Caco-2 (cell line): ENCODE data around the gene MARVELD1. TPM values are rescaled to one million over a fixed set of nuclear protein-coding genes. Genes with fewer than 3 reads are reported as not detected.
"Not testable (repeated sequence)": the region's sequence is repeated elsewhere in the genome, so short reads cannot be mapped to it uniquely, and the experiment has no call there.

Experiments
- BruUV-seq: library from RNA; stranded (reverse); fragments of 400-500 nt; replicated peaks from 2 replicates; lab custom pipeline; 2021; lab: Mats Ljungman, UMichigan
- CTCF ChIA-PET: fragments of 300-600 bp; sonication (Branson Sonifier 250); formaldehyde crosslinking; loops from one replicate; lab custom pipeline; 2022; ENCODE audit warnings: antibody characterized with exemption; lab: Charles Lee
- POLR2A ChIA-PET: fragments of 300-600 bp; sonication (Branson Sonifier 250); formaldehyde crosslinking; loops from one replicate; lab custom pipeline; 2022; ENCODE audit warnings: antibody characterized with exemption; lab: Charles Lee
- DNase-seq, 2 experiments: peaks; one replicate each; pipeline versions ENCODE4 v3.0.0 to v3.0.0-alpha.2; 2020 to 2022
- H3K27me3 ChIP-seq: replicated peaks from 2 replicates; pipeline ENCODE4 v1.6.0; 2011; ENCODE audit warnings: low read length; ENCODE audit not compliant: control insufficient read depth, insufficient read depth
- H3K36me3 ChIP-seq: 2 replicates; pipeline ENCODE4 v1.5.1; 2011; ENCODE audit warnings: low read length; ENCODE audit not compliant: control insufficient read depth, insufficient read depth
- H3K4me1 ChIP-seq: fragments of 250-450 bp; sonication (Bioruptor Pico); 2 replicates; pipeline ENCODE4 v1.5.1; 2020; ENCODE audit warnings: mild to moderate bottlenecking
- H3K4me3 ChIP-seq: 2 replicates; pipeline ENCODE4 v1.5.1; 2011; ENCODE audit warnings: low read depth, mild to moderate bottlenecking, control low read depth, low read length
- H3K9me3 ChIP-seq: fragments of 250-450 bp; sonication (Bioruptor Pico); 2 replicates; pipeline ENCODE4 v1.5.1; 2020; ENCODE audit warnings: mild to moderate bottlenecking, moderate library complexity
- H3K27ac Mint-ChIP-seq: one replicate; pipeline ENCODE4 v1.8.0; 2022; ENCODE audit warnings: mixed read lengths; ENCODE audit not compliant: unreplicated experiment
- H3K27me3 Mint-ChIP-seq: one replicate; pipeline ENCODE4 v1.8.0; 2022; ENCODE audit warnings: mixed read lengths; ENCODE audit not compliant: insufficient read depth, unreplicated experiment
- H3K36me3 Mint-ChIP-seq: one replicate; pipeline ENCODE4 v1.8.0; 2022; ENCODE audit warnings: mild to moderate bottlenecking, mixed read lengths; ENCODE audit not compliant: insufficient read depth, unreplicated experiment
- H3K4me1 Mint-ChIP-seq: one replicate; pipeline ENCODE4 v1.8.0; 2022; ENCODE audit warnings: low read depth, mixed read lengths; ENCODE audit not compliant: unreplicated experiment
- H3K4me3 Mint-ChIP-seq: one replicate; pipeline ENCODE4 v1.8.0; 2022; ENCODE audit warnings: mild to moderate bottlenecking, moderate library complexity, mixed read lengths; ENCODE audit not compliant: unreplicated experiment
- H3K9me3 Mint-ChIP-seq: one replicate; pipeline ENCODE4 v1.8.0; 2022; ENCODE audit warnings: mixed read lengths; ENCODE audit not compliant: unreplicated experiment
- intact Hi-C: fragments of 100-400 bp; cut with micrococcal nuclease; formaldehyde crosslinking; loops from one replicate; pipeline ENCODE4 v1.10.0; 2022; ENCODE audit not compliant: unreplicated experiment
- total RNA-seq: library from RNA; stranded (reverse); gene quantifications from 2 replicates; pipeline ENCODE4 v1.2.3, GENCODE V29; 2022
- TF ChIP-seq, protein P1 (sequence below), 2 experiments: fragments of 200-600 bp in 1 of 2; IDR thresholded peaks; 1 replicate in 1 of 2; 2 replicates in 1 of 2; pipeline versions ENCODE4 v1.5.1 to v1.8.0; 2011 to 2022; ENCODE audit warnings: antibody characterized with exemption in 1 of 2, control low read depth in 1 of 2, inconsistent platforms in 1 of 2, low read depth in 1 of 2, low read length in 1 of 2, mild to moderate bottlenecking in 1 of 2, moderate library complexity in 1 of 2; ENCODE audit not compliant: insufficient read depth in 1 of 2, severe bottlenecking in 1 of 2, unreplicated experiment in 1 of 2

MARVELD1 gene
- total RNA-seq, 1 experiment from 2014 or later = 19.6 TPM

DNA sequence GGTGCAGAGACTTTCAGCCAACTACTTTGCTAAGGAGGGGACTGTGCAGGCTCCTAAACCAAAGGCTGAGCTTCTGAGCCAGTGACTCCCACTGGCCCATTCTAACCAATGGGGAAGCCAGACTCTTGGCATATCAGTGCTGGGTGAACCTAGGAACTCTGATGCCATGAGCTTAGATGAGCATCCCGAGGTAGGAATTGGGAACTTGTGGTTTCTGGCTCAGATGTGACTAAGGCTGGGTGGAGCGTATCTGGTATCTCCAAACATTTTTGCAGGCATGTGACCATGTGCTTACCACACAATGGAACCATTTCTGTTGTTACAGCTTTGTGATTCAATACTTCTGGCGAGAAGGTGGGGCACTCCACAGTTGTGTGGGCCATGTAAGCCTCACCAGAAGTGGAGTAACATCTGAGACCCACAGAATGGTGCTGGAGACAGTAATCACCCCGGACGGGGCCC lies 23.9 kb upstream of the MARVELD1 start:
- H3K27me3 Mint-ChIP-seq = no peaks in the 10 kb centered on the region
- no peak overlapping the region for H3K27ac Mint-ChIP-seq
- Histone ChIP-seq H3K4me3 (no peak overlapping the region), H3K27me3 (no peaks in the 10 kb centered on the region), H3K36me3 (no peaks in the 10 kb centered on the region), H3K4me1 (peaks cover 24% of the 10 kb centered on the region), H3K9me3 (no peaks in the 10 kb centered on the region)
- peaks cover 12% of the 10 kb centered on the region for H3K36me3 Mint-ChIP-seq
- ChIA-PET CTCF (interaction anchor here (0.6 to 1.0 kb wide), 2 partner anchors 10 to 12 kb away, joined by 3 to 4 read pairs; no protein-coding TSS in a partner anchor), POLR2A (interaction anchor here (1.2 kb wide), 1 partner anchor 47 kb away, joined by 3 read pairs; the partner anchor contains the start of gene ZFYVE27)
- DNase-seq = no peak
- no TSS peak for BruUV-seq
- H3K4me3 Mint-ChIP-seq = no peak overlapping the region
- TF ChIP-seq, protein P1, sequence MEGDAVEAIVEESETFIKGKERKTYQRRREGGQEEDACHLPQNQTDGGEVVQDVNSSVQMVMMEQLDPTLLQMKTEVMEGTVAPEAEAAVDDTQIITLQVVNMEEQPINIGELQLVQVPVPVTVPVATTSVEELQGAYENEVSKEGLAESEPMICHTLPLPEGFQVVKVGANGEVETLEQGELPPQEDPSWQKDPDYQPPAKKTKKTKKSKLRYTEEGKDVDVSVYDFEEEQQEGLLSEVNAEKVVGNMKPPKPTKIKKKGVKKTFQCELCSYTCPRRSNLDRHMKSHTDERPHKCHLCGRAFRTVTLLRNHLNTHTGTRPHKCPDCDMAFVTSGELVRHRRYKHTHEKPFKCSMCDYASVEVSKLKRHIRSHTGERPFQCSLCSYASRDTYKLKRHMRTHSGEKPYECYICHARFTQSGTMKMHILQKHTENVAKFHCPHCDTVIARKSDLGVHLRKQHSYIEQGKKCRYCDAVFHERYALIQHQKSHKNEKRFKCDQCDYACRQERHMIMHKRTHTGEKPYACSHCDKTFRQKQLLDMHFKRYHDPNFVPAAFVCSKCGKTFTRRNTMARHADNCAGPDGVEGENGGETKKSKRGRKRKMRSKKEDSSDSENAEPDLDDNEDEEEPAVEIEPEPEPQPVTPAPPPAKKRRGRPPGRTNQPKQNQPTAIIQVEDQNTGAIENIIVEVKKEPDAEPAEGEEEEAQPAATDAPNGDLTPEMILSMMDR (IDR thresholded peaks at IDR 0.05; ENCODE audit: insufficient read depth in 1 of 2, low read depth in 1 of 2, low read length in 1 of 2, severe bottlenecking in 1 of 2, unreplicated experiment in 1 of 2) = no peak
- no peaks in the 10 kb centered on the region for H3K9me3 Mint-ChIP-seq
- peaks cover 11% of the 10 kb centered on the region for H3K4me1 Mint-ChIP-seq
- intact Hi-C loops = no loop called here

DNA sequence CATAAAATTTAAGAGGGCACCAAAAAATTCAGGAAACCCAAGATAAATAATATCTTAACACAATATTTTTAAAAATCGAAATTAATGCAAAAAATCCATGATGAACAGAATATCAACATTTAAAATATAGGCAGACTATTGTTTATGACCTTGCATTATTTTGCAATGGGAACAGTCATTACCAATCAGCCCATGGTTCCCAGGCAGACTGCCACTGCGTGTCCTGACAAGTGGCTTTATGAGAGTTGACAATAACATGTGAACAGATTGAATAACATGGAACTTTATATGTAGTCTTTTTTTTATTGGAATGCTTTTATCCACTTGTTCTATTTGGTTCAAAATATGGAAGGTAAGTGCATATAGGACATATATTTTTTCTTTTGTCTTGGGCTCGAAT lies 23.4 kb upstream of the MARVELD1 start:
- Mint-ChIP-seq H3K4me3 (no peak overlapping the region), H3K27me3 (no peaks in the 10 kb centered on the region), H3K27ac (no peak overlapping the region), H3K36me3 (peaks cover 12% of the 10 kb centered on the region), H3K9me3 (no peaks in the 10 kb centered on the region), H3K4me1 (peaks cover 11% of the 10 kb centered on the region)
- Histone ChIP-seq H3K36me3 (no peaks in the 10 kb centered on the region), H3K9me3 (no peaks in the 10 kb centered on the region), H3K27me3 (no peaks in the 10 kb centered on the region), H3K4me3 (no peak overlapping the region), H3K4me1 (peaks cover 18% of the 10 kb centered on the region)
- ChIA-PET POLR2A (interaction anchor here (1.2 kb wide), 1 partner anchor 47 kb away, joined by 3 read pairs; the partner anchor contains the start of gene ZFYVE27), CTCF (no interaction called here)
- DNase-seq = no peak
- BruUV-seq = no TSS peak
- intact Hi-C loops = no loop called here
- TF ChIP-seq, protein P1 (IDR thresholded peaks at IDR 0.05; ENCODE audit: insufficient read depth in 1 of 2, low read depth in 1 of 2, low read length in 1 of 2, severe bottlenecking in 1 of 2, unreplicated experiment in 1 of 2) = no peak

DNA sequence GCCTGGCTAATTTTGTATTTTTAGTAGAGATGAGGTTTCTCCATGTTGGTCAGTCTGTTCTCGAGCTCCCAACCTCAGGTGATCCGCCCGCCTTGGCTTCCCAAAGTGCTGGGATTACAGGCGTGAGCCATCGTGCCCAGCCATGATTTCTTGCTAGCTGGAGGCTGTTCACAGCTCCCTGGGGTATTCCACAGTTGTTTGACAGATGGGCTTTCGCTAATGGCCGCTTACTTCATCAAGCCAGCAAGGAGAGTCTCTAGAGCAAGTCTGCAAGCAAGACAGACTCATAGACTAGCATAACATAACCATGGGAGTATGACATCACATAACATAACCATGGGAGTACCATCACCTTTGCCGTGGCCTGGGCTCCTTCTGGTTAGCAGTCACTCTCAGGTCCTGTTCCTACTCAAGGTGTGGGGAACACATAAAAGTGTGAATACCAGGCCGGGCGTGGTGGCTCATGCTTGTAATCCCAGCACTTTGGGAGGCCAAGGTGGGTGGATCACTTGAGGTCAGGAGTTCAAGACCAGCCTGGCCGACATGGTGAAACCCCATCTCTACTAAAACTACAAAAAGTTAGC lies 15.4 kb upstream of the MARVELD1 start:
- ChIA-PET POLR2A (interaction anchor here (1.9 kb wide), 1 partner anchor 11 kb away, joined by 12 read pairs; the partner anchor contains the start of gene AVPI1), CTCF (interaction anchor here (0.9 kb wide), 1 partner anchor 16 kb away, joined by 3 read pairs; the partner anchor contains the start of gene MARVELD1)
- H3K4me3 ChIP-seq, H3K4me1 ChIP-seq, H3K27me3 ChIP-seq, H3K4me3 Mint-ChIP-seq, H3K9me3 Mint-ChIP-seq, H3K27me3 Mint-ChIP-seq, BruUV-seq, DNase-seq, H3K9me3 ChIP-seq, H3K36me3 ChIP-seq, H3K36me3 Mint-ChIP-seq, H3K27ac Mint-ChIP-seq, H3K4me1 Mint-ChIP-seq, intact Hi-C loops: not testable (repeated sequence)
